OCI-LY7 (cell line): Measurements from ENCODE around the gene STAMBPL1.

Source experiments
- EZH2phosphoT487 ChIP-seq: fragments of 200-600 bp; sonication (generic); IDR thresholded peaks from 2 replicates; pipeline ENCODE4 v1.6.1; 2018; ENCODE audit warnings: low read depth, borderline replicate concordance, mild to moderate bottlenecking, mixed run types, antibody characterized with exemption, low read length, moderate library complexity, mixed read lengths
- TF ChIP-seq, protein P1 (sequence below): fragments of 200-600 bp; sonication (generic); conservative IDR thresholded peaks from 2 replicates; pipeline ENCODE4 v1.5.1; 2014; ENCODE audit warnings: mild to moderate bottlenecking, antibody characterized with exemption, low read length, moderate library complexity, mixed read lengths

DNA sequence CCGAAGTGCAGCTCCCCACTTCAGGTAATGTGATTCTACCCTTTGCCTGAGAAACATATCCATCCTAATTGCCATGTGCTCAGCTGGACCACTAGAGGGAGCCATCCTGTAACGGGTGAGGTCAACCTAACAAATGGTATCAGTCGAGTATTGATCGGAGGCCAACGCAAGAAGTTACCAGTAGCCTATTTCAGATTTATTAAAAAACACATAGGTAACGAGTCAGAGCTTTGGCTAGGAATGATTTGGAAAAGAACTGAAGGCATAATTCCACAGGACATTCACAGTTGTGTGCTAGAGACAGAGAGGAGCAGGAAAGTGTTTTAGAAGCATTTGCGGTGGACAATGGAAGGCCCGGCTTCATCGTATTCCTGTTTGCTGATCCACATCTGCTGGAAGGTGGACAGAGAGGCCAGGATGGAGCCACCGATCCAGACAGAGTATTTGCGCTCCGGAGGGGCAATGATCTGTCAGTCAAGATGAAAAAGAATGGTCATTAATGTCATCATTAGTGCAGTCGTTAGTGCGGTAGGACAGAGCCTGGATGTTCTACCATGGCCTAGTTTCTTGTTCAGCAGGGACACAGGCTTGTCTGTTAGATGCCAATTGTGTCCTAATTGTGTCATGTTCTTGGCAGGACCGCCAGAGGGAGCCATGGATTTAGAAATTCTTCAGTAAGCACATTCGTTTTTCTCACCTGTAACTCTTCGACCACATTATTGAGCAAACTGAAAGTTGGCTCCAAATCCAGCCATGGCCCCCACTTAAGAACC is 55.0 kb downstream of the STAMBPL1 start:
- TF ChIP-seq, protein P1, sequence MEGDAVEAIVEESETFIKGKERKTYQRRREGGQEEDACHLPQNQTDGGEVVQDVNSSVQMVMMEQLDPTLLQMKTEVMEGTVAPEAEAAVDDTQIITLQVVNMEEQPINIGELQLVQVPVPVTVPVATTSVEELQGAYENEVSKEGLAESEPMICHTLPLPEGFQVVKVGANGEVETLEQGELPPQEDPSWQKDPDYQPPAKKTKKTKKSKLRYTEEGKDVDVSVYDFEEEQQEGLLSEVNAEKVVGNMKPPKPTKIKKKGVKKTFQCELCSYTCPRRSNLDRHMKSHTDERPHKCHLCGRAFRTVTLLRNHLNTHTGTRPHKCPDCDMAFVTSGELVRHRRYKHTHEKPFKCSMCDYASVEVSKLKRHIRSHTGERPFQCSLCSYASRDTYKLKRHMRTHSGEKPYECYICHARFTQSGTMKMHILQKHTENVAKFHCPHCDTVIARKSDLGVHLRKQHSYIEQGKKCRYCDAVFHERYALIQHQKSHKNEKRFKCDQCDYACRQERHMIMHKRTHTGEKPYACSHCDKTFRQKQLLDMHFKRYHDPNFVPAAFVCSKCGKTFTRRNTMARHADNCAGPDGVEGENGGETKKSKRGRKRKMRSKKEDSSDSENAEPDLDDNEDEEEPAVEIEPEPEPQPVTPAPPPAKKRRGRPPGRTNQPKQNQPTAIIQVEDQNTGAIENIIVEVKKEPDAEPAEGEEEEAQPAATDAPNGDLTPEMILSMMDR, result peak; percentile 93
- TF ChIP-seq EZH2phosphoT487, result no peak
